Rectal smooth muscle tissue (tissue), 1 donor: ENCODE measurements around the gene C9orf85.
"Not testable (repeated sequence)": the region's sequence is repeated elsewhere in the genome, so short reads cannot be mapped to it uniquely, and the experiment has no call there.

Experiments used
- H3K27ac ChIP-seq: one replicate; pipeline ENCODE4 v1.7.0; 2013; ENCODE audit warnings: low read depth, low read length, inconsistent platforms
- H3K27me3 ChIP-seq: one replicate; pipeline ENCODE4 v1.7.0; 2013; ENCODE audit warnings: low read length; ENCODE audit not compliant: control insufficient read depth, insufficient read depth
- H3K36me3 ChIP-seq: one replicate; pipeline ENCODE4 v1.7.0; 2013; ENCODE audit warnings: low read length; ENCODE audit not compliant: control insufficient read depth, insufficient read depth
- H3K4me1 ChIP-seq: one replicate; pipeline ENCODE4 v1.7.0; 2013; ENCODE audit warnings: low read length; ENCODE audit not compliant: control insufficient read depth, insufficient read depth
- H3K4me3 ChIP-seq: one replicate; pipeline ENCODE4 v1.7.0; 2013; ENCODE audit warnings: low read length
- H3K9ac ChIP-seq: one replicate; pipeline ENCODE4 v1.7.0; 2013; ENCODE audit warnings: low read length

C9orf85 gene

GRCh38 chr9:72005451-72005850, 94.0 kb downstream of the C9orf85 start:
- Histone ChIP-seq H3K9ac (no peak overlapping the region), H3K4me3 (no peak overlapping the region), H3K4me1 (no peaks in the 10 kb centered on the region), H3K27ac (no peak overlapping the region), H3K27me3 (no peaks in the 10 kb centered on the region), H3K36me3 (no peaks in the 10 kb centered on the region)

- Histone ChIP-seq H3K36me3 (no peaks in the 10 kb centered on the region), H3K4me1 (no peaks in the 10 kb centered on the region), H3K27ac (no peak overlapping the region), H3K27me3 (no peaks in the 10 kb centered on the region), H3K9ac (no peak overlapping the region), H3K4me3 (no peak overlapping the region)
Observed at GRCh38 chr9:72006501-72006900, 95.1 kb downstream of the C9orf85 start.

- H3K27ac ChIP-seq, H3K4me3 ChIP-seq, H3K27me3 ChIP-seq, H3K4me1 ChIP-seq, H3K36me3 ChIP-seq, H3K9ac ChIP-seq: not testable (repeated sequence)
Observed at GRCh38 chr9:72007726-72008125, 96.3 kb downstream of the C9orf85 start.

- no peaks in the 10 kb centered on the region for H3K36me3 ChIP-seq
- no peak overlapping the region for H3K27ac ChIP-seq
- no peaks in the 10 kb centered on the region for H3K27me3 ChIP-seq
- no peak overlapping the region for H3K4me3 ChIP-seq
- no peaks in the 10 kb centered on the region for H3K4me1 ChIP-seq
- H3K9ac ChIP-seq, result no peak overlapping the region
Observed at GRCh38 chr9:72012646-72013045, 101.2 kb downstream of the C9orf85 start.

- Histone ChIP-seq H3K4me1 (no peaks in the 10 kb centered on the region), H3K27ac (no peak overlapping the region), H3K4me3 (no peak overlapping the region)
Observed at GRCh38 chr9:72013292-72013760, 101.9 kb downstream of the C9orf85 start.

GRCh38 chr9:72022841-72023240, 111.4 kb downstream of the C9orf85 start:
- Histone ChIP-seq H3K27me3 (no peaks in the 10 kb centered on the region), H3K9ac (no peak overlapping the region), H3K36me3 (no peaks in the 10 kb centered on the region), H3K4me3 (no peak overlapping the region), H3K4me1 (no peaks in the 10 kb centered on the region), H3K27ac (no peak overlapping the region)

More at GRCh38 chr9:72013292-72013760, 101.9 kb downstream of the C9orf85 start:
- H3K36me3 ChIP-seq, result no peaks in the 10 kb centered on the region
- no peak overlapping the region for H3K9ac ChIP-seq
- H3K27me3 ChIP-seq, result no peaks in the 10 kb centered on the region
